ENCODE results near the gene ZNF57. TPM values are rescaled to one million over a fixed set of nuclear protein-coding genes. Genes with fewer than 3 reads are reported as not detected.

Gene ZNF57
- total and polyA plus RNA-seq, 9 of the 15 experiments (the other 6 are each of a cell fraction or from before 2014, with no cell fraction given) = 3.9 to 13.5 (median 7.8) TPM

DNA sequence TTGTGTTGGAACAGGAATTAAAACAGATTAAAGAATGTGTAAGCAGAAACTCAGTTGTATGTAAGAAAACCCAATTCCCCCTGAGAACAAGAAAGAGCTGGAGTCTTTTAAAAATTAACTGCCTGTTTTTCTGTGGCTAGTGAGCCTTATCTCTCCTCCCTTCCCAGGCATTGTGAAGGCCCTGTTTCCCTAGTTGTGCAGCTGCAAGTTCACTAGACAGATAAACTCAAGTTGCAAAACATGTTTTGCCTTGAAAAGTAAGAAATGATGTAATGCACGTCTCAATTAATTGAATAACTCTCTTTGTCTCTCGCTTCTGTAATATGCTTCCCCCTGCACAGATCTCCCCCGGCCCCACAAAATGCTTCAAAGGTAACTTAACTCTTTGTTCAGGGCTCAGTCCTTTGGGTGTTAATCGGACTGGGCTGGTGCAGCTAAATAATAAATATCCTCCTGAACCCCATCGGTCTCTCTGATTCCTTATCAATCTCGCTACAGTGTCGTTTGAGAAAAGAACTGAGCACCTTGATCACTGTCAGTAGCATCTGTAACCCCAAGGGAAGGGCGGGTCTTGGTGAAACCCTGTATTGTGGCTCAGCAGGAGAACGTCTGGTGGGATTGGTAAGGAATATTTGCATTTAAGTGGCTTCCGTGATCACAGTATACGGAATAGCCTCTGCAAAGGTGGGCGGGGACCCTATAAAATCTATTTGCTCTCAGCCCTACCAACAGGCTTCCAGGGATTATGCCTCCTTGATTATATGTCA, 35.2 kb upstream of the ZNF57 start (continued):
- TF ChIP-seq, protein P1, sequence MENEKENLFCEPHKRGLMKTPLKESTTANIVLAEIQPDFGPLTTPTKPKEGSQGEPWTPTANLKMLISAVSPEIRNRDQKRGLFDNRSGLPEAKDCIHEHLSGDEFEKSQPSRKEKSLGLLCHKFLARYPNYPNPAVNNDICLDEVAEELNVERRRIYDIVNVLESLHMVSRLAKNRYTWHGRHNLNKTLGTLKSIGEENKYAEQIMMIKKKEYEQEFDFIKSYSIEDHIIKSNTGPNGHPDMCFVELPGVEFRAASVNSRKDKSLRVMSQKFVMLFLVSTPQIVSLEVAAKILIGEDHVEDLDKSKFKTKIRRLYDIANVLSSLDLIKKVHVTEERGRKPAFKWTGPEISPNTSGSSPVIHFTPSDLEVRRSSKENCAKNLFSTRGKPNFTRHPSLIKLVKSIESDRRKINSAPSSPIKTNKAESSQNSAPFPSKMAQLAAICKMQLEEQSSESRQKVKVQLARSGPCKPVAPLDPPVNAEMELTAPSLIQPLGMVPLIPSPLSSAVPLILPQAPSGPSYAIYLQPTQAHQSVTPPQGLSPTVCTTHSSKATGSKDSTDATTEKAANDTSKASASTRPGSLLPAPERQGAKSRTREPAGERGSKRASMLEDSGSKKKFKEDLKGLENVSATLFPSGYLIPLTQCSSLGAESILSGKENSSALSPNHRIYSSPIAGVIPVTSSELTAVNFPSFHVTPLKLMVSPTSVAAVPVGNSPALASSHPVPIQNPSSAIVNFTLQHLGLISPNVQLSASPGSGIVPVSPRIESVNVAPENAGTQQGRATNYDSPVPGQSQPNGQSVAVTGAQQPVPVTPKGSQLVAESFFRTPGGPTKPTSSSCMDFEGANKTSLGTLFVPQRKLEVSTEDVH (IDR thresholded peaks at IDR 0.05; ENCODE audit: low read depth, partially characterized antibody) = no peak
- no peak for TF ChIP-seq FOXA1 (IDR thresholded peaks at IDR 0.05; ENCODE audit: borderline replicate concordance)
- no peak for TF ChIP-seq NEUROD1 (IDR thresholded peaks at IDR 0.05; ENCODE audit: borderline replicate concordance, low read depth, low read length, partially characterized antibody)
- TF ChIP-seq RNF2 (IDR thresholded peaks at IDR 0.05) = no peak; the same call in 1 of the 2 replicates
- no peak for TF ChIP-seq ZNF263 (CRISPR knock-in tag; IDR thresholded peaks at IDR 0.05; ENCODE audit: borderline replicate concordance)
- TF ChIP-seq, protein P2, sequence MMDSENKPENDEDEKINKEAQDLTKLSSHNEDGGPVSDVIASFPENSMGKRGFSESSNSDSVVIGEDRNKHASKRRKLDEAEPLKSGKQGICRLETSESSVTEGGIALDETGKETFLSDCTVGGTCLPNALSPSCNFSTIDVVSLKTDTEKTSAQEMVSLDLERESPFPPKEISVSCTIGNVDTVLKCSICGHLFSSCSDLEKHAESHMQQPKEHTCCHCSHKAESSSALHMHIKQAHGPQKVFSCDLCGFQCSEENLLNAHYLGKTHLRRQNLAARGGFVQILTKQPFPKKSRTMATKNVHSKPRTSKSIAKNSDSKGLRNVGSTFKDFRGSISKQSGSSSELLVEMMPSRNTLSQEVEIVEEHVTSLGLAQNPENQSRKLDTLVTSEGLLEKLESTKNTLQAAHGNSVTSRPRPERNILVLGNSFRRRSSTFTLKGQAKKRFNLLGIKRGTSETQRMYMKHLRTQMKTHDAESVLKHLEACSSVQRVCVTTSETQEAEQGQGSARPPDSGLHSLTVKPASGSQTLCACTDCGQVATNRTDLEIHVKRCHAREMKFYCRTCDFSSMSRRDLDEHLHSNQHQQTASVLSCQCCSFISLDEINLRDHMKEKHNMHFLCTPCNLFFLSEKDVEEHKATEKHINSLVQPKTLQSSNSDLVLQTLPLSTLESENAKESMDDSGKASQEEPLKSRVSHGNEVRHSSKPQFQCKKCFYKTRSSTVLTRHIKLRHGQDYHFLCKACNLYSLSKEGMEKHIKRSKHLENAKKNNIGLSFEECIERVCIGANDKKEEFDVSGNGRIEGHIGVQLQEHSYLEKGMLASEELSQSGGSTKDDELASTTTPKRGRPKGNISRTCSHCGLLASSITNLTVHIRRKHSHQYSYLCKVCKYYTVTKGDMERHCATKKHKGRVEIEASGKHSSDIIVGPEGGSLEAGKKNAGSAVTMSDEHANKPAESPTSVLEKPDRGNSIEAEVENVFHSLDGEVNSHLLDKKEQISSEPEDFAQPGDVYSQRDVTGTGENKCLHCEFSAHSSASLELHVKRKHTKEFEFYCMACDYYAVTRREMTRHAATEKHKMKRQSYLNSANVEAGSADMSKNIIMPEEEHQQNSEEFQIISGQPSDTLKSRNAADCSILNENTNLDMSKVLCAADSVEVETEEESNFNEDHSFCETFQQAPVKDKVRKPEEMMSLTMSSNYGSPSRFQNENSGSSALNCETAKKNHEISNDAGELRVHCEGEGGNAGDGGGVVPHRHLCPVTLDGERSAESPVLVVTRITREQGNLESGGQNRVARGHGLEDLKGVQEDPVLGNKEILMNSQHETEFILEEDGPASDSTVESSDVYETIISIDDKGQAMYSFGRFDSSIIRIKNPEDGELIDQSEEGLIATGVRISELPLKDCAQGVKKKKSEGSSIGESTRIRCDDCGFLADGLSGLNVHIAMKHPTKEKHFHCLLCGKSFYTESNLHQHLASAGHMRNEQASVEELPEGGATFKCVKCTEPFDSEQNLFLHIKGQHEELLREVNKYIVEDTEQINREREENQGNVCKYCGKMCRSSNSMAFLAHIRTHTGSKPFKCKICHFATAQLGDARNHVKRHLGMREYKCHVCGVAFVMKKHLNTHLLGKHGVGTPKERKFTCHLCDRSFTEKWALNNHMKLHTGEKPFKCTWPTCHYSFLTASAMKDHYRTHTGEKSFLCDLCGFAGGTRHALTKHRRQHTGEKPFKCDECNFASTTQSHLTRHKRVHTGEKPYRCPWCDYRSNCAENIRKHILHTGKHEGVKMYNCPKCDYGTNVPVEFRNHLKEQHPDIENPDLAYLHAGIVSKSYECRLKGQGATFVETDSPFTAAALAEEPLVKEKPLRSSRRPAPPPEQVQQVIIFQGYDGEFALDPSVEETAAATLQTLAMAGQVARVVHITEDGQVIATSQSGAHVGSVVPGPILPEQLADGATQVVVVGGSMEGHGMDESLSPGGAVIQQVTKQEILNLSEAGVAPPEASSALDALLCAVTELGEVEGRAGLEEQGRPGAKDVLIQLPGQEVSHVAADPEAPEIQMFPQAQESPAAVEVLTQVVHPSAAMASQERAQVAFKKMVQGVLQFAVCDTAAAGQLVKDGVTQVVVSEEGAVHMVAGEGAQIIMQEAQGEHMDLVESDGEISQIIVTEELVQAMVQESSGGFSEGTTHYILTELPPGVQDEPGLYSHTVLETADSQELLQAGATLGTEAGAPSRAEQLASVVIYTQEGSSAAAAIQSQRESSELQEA (IDR thresholded peaks at IDR 0.05; ENCODE audit: low read depth) = no peak
- peak; percentile 77 for TF ChIP-seq EP300 (IDR thresholded peaks at IDR 0.05; ENCODE audit: low read length)
- TF ChIP-seq CHCHD3 (CRISPR knock-in tag; IDR thresholded peaks at IDR 0.05) = no peak
- no peak for TF ChIP-seq ZNF184 (CRISPR knock-in tag; IDR thresholded peaks at IDR 0.05)
- TF ChIP-seq NFE2 (IDR thresholded peaks at IDR 0.05; ENCODE audit: low read depth) = no peak
- no peak for TF ChIP-seq JUN (IDR thresholded peaks at IDR 0.05; ENCODE audit: borderline replicate concordance, low read depth, low read length)
- TF ChIP-seq JUN (CRISPR knock-in tag; IDR thresholded peaks at IDR 0.05; ENCODE audit: borderline replicate concordance) = no peak
- TF ChIP-seq SRSF3 (IDR thresholded peaks at IDR 0.05; ENCODE audit: insufficient read depth, low read length) = no peak
- no peak for TF ChIP-seq HMG20B (CRISPR knock-in tag; IDR thresholded peaks at IDR 0.05)
- peak; percentile 82 for TF ChIP-seq CBFA2T2 (conservative IDR thresholded peaks at IDR 0.05)
- TF ChIP-seq HDAC6 (IDR thresholded peaks at IDR 0.05; ENCODE audit: low read depth, low read length) = no peak
- no peak for TF ChIP-seq KHSRP (IDR thresholded peaks at IDR 0.05)

All from K562 (cell line).